ENCODE results near the gene TEPSIN.

DNA sequence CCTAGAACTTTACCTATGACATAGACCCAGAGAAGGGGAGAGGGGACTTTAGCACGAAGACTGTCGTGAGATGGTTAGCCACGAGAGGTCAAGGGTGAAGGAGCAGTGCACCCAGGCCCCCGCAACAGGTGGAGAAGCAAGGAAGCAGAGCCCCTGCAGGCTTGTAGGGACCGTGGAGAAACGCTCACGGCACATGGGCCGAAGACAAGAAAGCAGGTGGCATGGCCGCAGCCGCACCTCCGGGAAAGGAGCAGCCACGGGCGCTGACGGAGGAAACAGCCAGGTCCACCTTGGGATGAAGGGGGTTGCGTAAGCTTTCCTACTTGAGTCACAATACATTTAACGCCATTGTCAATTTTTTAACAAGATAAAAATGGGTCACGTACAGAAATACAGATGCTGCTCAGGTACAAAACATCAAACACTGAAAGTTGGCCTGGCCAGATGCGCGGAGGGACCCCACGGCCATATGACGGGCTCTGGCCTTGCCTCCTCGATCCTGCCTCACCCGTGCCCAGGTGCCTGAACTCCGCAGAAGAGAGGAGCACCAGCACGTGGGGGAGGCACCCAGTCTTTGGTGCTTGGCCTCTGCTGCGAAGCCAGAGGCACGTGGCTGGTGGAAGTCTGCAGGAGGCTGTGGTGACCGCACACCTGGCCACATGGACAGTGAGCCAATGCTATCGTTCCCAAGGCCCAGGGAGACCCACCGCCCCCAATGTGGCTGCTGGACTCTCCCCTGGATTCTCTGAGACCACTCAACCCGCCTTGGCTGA, 35.0 kb upstream of the TEPSIN start:
- TF ChIP-seq POLR2A (IDR thresholded peaks at IDR 0.05) = no peak
- TF ChIP-seq, protein P1, sequence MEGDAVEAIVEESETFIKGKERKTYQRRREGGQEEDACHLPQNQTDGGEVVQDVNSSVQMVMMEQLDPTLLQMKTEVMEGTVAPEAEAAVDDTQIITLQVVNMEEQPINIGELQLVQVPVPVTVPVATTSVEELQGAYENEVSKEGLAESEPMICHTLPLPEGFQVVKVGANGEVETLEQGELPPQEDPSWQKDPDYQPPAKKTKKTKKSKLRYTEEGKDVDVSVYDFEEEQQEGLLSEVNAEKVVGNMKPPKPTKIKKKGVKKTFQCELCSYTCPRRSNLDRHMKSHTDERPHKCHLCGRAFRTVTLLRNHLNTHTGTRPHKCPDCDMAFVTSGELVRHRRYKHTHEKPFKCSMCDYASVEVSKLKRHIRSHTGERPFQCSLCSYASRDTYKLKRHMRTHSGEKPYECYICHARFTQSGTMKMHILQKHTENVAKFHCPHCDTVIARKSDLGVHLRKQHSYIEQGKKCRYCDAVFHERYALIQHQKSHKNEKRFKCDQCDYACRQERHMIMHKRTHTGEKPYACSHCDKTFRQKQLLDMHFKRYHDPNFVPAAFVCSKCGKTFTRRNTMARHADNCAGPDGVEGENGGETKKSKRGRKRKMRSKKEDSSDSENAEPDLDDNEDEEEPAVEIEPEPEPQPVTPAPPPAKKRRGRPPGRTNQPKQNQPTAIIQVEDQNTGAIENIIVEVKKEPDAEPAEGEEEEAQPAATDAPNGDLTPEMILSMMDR (IDR thresholded peaks at IDR 0.05) = no peak

Data from ovary (tissue), 3 donors.